GM19452 (cell line): ENCODE data around the gene ADCY6.

Experiments used
- ATAC-seq: cut with Tn5 transposase; IDR thresholded peaks from one replicate; pipeline ENCODE4 v1.9.1; 2021; ENCODE audit not compliant: unreplicated experiment

Gene ADCY6

GRCh38 chr12:48786591-48787544 lies 2.0 kb downstream of the ADCY6 start:
- ATAC-seq: no peak

GRCh38 chr12:48783432-48783831 lies 5.5 kb downstream of the ADCY6 start:
- ATAC-seq: no peak

- no peak for ATAC-seq
Measured at GRCh38 chr12:48782457-48783395, 6.2 kb downstream of the ADCY6 start.

GRCh38 chr12:48781750-48782456 lies 7.0 kb downstream of the ADCY6 start:
- no peak for ATAC-seq

GRCh38 chr12:48780381-48781025 lies 8.4 kb downstream of the ADCY6 start:
- ATAC-seq: no peak

- no peak for ATAC-seq
Measured at GRCh38 chr12:48779869-48780268, 9.0 kb downstream of the ADCY6 start.

GRCh38 chr12:48777501-48778400 lies 11.1 kb downstream of the ADCY6 start:
- ATAC-seq: no peak

- ATAC-seq: no peak
Measured at GRCh38 chr12:48776956-48777355, 11.9 kb downstream of the ADCY6 start.

GRCh38 chr12:48775991-48776649 lies 12.8 kb downstream of the ADCY6 start:
- ATAC-seq: no peak

GRCh38 chr12:48775299-48775698 lies 13.6 kb downstream of the ADCY6 start:
- ATAC-seq: no peak

- no peak for ATAC-seq
Measured at GRCh38 chr12:48774516-48774915, 14.4 kb downstream of the ADCY6 start.

- no peak for ATAC-seq
Measured at GRCh38 chr12:48773686-48774085, 15.2 kb downstream of the ADCY6 start.

GRCh38 chr12:48771588-48772112 lies 17.2 kb downstream of the ADCY6 start:
- no peak for ATAC-seq

GRCh38 chr12:48770756-48771155 lies 18.1 kb downstream of the ADCY6 start:
- ATAC-seq: no peak

- ATAC-seq: no peak
Measured at GRCh38 chr12:48768736-48769135, 20.2 kb downstream of the ADCY6 start.

GRCh38 chr12:48768147-48768546 lies 20.7 kb downstream of the ADCY6 start:
- ATAC-seq: no peak

GRCh38 chr12:48767521-48767920 lies 21.4 kb downstream of the ADCY6 start:
- ATAC-seq: no peak

GRCh38 chr12:48767047-48767446 lies 21.8 kb downstream of the ADCY6 start:
- ATAC-seq: no peak

- no peak for ATAC-seq
Measured at GRCh38 chr12:48765753-48766162, 23.1 kb downstream of the ADCY6 start.
